GM12878 (cell line): ENCODE data around the gene AAGAB. TPM values are rescaled to one million over a fixed set of nuclear protein-coding genes. Genes with fewer than 3 reads are reported as not detected.

Experiments
- ATAC-seq: fragments of 200-7000 bp; cut with Tn5 transposase; 3 replicates; pipeline ENCODE4 v1.9.1; 2020; ENCODE audit warnings: mild to moderate bottlenecking, moderate library complexity
- BruUV-seq: library from RNA; stranded (reverse); fragments of 400-500 nt; replicated peaks from 2 replicates; lab custom pipeline; 2021; lab: Mats Ljungman, UMichigan
- CTCF ChIA-PET: fragments of 300-600 bp; sonication (Branson Sonifier 250); formaldehyde crosslinking; extraction: SDS; loops from one replicate; lab custom pipeline; 2021; ENCODE audit warnings: inconsistent platforms; lab: Yijun Ruan, JAX
- POLR2A ChIA-PET: fragments of 350-600 bp; formaldehyde crosslinking; extraction: SDS; loops from one replicate; lab custom pipeline; 2021; ENCODE audit warnings: inconsistent platforms; lab: Charles Lee
- RAD21 ChIA-PET: fragments of 300-600 bp; sonication (Branson Sonifier 250); formaldehyde crosslinking; loops from one replicate; lab custom pipeline; 2023; ENCODE audit warnings: antibody characterized with exemption; ENCODE audit not compliant: unreplicated experiment; lab: Charles Lee
- SMC1A ChIA-PET: fragments of 300-600 bp; sonication (Branson Sonifier 250); formaldehyde crosslinking; loops from one replicate; lab custom pipeline; 2023; ENCODE audit not compliant: unreplicated experiment, uncharacterized antibody; lab: Charles Lee
- DNase-seq: peaks from one replicate; pipeline ENCODE4 v3.0.0-alpha.2; 2011; ENCODE audit warnings: low read depth, low spot score
- FAIRE-seq: peaks from 3 replicates; lab custom pipeline; 2011; peaks lifted over from hg19 to GRCh38; lab: Jason Lieb, UNC
- H2AFZ ChIP-seq: 2 replicates; pipeline ENCODE4 v1.6.0; 2011; ENCODE audit warnings: low read depth, low read length, control low read depth; ENCODE audit not compliant: control insufficient read depth
- H3K27ac ChIP-seq: 2 replicates; pipeline ENCODE4 v1.5.1; 2011; ENCODE audit warnings: control low read depth; ENCODE audit not compliant: control insufficient read depth, insufficient read depth
- H3K27me3 ChIP-seq, 2 experiments: replicated peaks in 1 of 2; 2 replicates each; pipeline versions ENCODE4 v1.6.0 to v1.6.1; 2011; ENCODE audit warnings: low read length in 1 of 2; ENCODE audit not compliant: control insufficient read depth in 2 of 2, insufficient read depth in 2 of 2
- H3K36me3 ChIP-seq, 2 experiments: 2 replicates each; pipeline ENCODE4 v1.5.1; 2011; ENCODE audit warnings: low read length in 1 of 2; ENCODE audit not compliant: control insufficient read depth in 2 of 2, insufficient read depth in 2 of 2
- H3K4me1 ChIP-seq: 2 replicates; pipeline ENCODE4 v1.6.1; 2011; ENCODE audit warnings: mild to moderate bottlenecking, low read length, moderate library complexity, mixed read lengths; ENCODE audit not compliant: control insufficient read depth, insufficient read depth
- H3K4me2 ChIP-seq: 2 replicates; pipeline ENCODE4 v1.6.0; 2011; ENCODE audit warnings: control low read depth; ENCODE audit not compliant: control insufficient read depth, insufficient read depth
- H3K4me3 ChIP-seq: fragments of 200-600 bp; sonication (generic); 2 replicates; pipeline ENCODE4 v1.5.1; 2016
- H3K79me2 ChIP-seq: 2 replicates; pipeline ENCODE4 v1.6.0; 2011; ENCODE audit warnings: low read length; ENCODE audit not compliant: control insufficient read depth, insufficient read depth
- H3K9ac ChIP-seq: 2 replicates; pipeline ENCODE4 v1.8.0; 2011; ENCODE audit warnings: low read length, control low read depth, mixed read lengths; ENCODE audit not compliant: control insufficient read depth, insufficient read depth
- H3K9me3 ChIP-seq: replicated peaks from 3 replicates; pipeline ENCODE4 v1.5.1; 2011; ENCODE audit warnings: mild to moderate bottlenecking, low read length; ENCODE audit not compliant: control insufficient read depth, insufficient read depth
- H4K20me1 ChIP-seq: 2 replicates; pipeline ENCODE4 v1.6.0; 2011; ENCODE audit not compliant: control insufficient read depth, insufficient read depth
- ESRRA ChIP-seq: IDR thresholded peaks from 2 replicates; pipeline ENCODE4 v1.6.1; 2012; ENCODE audit warnings: mild to moderate bottlenecking, low read length, improper control_type of control experiment
- POLR2A ChIP-seq: IDR thresholded peaks from 2 replicates; pipeline ENCODE4 v1.6.1; 2011; ENCODE audit warnings: low read depth, mild to moderate bottlenecking, low read length
- WGBS: methylation state at CpG from one replicate; pipeline ENCODE4 v1.1.6; 2016; ENCODE audit warnings: low lambda C conversion rate; ENCODE audit not compliant: insufficient replicate concordance, insufficient coverage; ENCODE audit errors: missing lambda C conversion rate; 5-methylcytosine and 5-hydroxymethylcytosine counted together
- in situ Hi-C: fragments of 300-500 bp; cut with MboI; formaldehyde crosslinking; loops from 9 replicates; pipeline ENCODE4 v1.14.3; 2018; ENCODE audit warnings: mixed read lengths
- intact Hi-C: fragments of 100-400 bp; cut with micrococcal nuclease; formaldehyde crosslinking; loops from one replicate; pipeline ENCODE4 v1.14.2; 2022; ENCODE audit not compliant: unreplicated experiment
- polyA plus RNA-seq, 11 experiments: library from polyadenylated mRNA; depleted of rRNA in 4 of 11; unstranded in 6 of 11; stranded (reverse) in 5 of 11; fragments of >200 nt; fragmentation: Nextera tagmentation in 4 of 11; fragmentation: Illumina TruSeq in 1 of 11; extraction: Ambion mirVana in 4 of 11; extraction: Trizol in 1 of 11; gene quantifications; 1 replicate in 1 of 11; 2 replicates in 10 of 11; pipeline versions ENCODE4 v1.2.1 to v1.2.3, GENCODE V29; 2011 to 2016; ENCODE audit warnings: inconsistent platforms in 2 of 11, missing spikeins in 2 of 11, low read depth in 1 of 11
- total RNA-seq, 4 experiments: library from RNA; depleted of rRNA in 3 of 4; stranded (reverse); fragments of >200 nt in 3 of 4; fragmentation: Illumina TruSeq in 1 of 4; extraction: Trizol in 1 of 4; gene quantifications; 2 replicates each; pipeline versions ENCODE4 v1.2.1 to v1.2.3, GENCODE V29; 2013 to 2021
- TF ChIP-seq, protein P1 (sequence below): IDR thresholded peaks from 2 replicates; pipeline ENCODE4 v1.6.1; 2012; ENCODE audit warnings: low read length, inconsistent platforms

AAGAB gene
- total and polyA plus RNA-seq, 10 of the 15 experiments (the other 5 are each of a cell fraction or from before 2014, with no cell fraction given) = 11.4 to 62.3 (median 38.0) TPM

DNA sequence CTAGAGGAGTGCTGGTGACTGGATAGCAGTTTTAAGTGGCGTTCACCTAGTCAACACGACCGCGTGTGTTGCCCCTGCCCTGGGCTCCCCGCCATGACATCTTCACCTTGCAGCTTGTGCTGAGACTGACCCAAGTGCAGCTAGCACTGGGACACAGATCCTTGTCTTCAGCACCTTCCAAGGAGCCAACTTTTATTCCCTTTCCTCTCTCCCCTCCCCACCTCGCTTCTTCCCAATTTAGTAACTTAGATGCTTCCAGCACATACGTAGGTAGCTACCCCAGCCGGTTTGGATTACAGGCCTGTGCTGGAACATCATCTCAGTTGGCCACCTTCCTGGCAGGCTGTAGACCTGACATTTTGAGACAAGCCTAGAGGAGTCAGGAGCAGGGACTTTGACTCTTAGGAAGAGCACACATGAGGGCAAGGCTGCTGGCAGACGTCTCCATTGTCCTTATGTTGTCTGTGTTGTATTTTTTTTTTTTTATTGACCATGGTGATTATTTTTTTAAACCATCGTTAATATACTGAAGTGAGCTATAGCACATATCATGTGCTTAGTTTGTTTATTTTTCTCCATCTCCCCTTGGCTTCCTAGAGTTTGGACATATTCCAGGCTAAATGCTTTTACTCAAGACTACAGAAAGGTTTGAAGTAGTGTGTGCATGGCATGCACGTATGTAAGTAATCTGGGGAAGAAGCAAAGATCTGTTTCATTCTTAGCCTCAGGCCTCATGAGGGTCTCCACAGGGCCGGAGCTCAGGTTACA, 61.1 kb downstream of the AAGAB start:
- ChIA-PET SMC1A (no interaction called here), RAD21 (interaction anchor here (1.4 kb wide), 1 partner anchor 247 kb away, joined by 4 read pairs; no protein-coding TSS in a partner anchor), POLR2A (no interaction called here), CTCF (no interaction called here)
- no TSS peak for BruUV-seq
- H3K79me2 ChIP-seq = no peaks in the 10 kb centered on the region
- H3K4me2 ChIP-seq = no peak overlapping the region
- no peaks in the 10 kb centered on the region for H3K9me3 ChIP-seq
- no peak for FAIRE-seq
- intact Hi-C loops (no loop called here), in situ Hi-C loops (no loop called here)
- H3K4me3 ChIP-seq = no peak overlapping the region
- WGBS = 90% methylated on average over 12 of the region's 12 CpGs
- H4K20me1 ChIP-seq = no peaks in the 10 kb centered on the region
- ATAC-seq = no peak
- H3K27me3 ChIP-seq = no peaks in the 10 kb centered on the region
- no peak for DNase-seq
- H3K9ac ChIP-seq = no peak overlapping the region
- TF ChIP-seq POLR2A (peak; percentile 44; the same call in 1 of the 2 replicates), ESRRA (no peak)
- H3K36me3 ChIP-seq = peaks cover 13 to 18% of the 10 kb centered on the region in 2 experiments; a peak in 3 of 4 replicates
- no peak overlapping the region for H3K27ac ChIP-seq
- H3K4me1 ChIP-seq = peaks cover 6% of the 10 kb centered on the region
- H2AFZ ChIP-seq = no peak overlapping the region

DNA sequence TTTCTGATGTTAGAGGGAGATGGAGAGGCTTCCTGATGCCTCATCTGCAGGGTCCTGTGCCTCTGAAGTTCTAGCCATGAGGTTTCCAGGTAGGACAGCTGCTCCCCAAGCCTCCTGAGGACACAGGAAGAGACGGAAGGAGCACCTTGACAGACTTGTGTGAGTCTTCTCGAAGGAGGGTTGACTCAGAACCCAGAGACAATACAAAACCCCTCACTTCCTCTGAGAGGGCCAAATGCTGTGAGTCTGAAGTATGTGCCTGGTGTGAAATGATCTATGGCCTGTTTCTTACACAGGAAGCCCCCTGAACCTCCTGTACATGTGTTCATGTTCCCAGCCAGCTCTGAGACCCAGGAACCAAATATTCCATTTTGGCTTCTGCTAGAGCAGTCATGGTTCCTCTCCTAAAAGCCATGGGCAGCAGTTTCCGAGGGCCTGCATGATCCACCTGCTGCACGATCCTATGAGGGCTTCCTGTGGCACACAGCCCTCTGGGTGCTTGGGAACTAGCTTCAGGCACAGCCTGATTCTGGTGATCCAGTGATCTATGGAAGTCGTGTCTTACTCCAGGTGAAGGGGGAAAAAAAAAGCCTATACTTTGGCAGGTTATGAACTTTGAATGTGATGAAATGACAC, 62.2 kb downstream of the AAGAB start:
- RAD21 ChIA-PET = no interaction called here
- CTCF ChIA-PET = no interaction called here
- Histone ChIP-seq H3K9ac (no peak overlapping the region), H3K4me1 (no peaks in the 10 kb centered on the region), H3K27me3 (no peaks in the 10 kb centered on the region), H3K9me3 (no peaks in the 10 kb centered on the region), H3K4me2 (no peak overlapping the region), H3K4me3 (no peak overlapping the region), H2AFZ (no peak overlapping the region), H3K27ac (no peak overlapping the region), H3K79me2 (no peaks in the 10 kb centered on the region), H3K36me3 (peaks cover 17 to 23% of the 10 kb centered on the region in 2 experiments; a peak in 3 of 4 replicates), H4K20me1 (no peaks in the 10 kb centered on the region)
- intact Hi-C loops = no loop called here
- BruUV-seq = no TSS peak
- SMC1A ChIA-PET = no interaction called here
- TF ChIP-seq, protein P1, sequence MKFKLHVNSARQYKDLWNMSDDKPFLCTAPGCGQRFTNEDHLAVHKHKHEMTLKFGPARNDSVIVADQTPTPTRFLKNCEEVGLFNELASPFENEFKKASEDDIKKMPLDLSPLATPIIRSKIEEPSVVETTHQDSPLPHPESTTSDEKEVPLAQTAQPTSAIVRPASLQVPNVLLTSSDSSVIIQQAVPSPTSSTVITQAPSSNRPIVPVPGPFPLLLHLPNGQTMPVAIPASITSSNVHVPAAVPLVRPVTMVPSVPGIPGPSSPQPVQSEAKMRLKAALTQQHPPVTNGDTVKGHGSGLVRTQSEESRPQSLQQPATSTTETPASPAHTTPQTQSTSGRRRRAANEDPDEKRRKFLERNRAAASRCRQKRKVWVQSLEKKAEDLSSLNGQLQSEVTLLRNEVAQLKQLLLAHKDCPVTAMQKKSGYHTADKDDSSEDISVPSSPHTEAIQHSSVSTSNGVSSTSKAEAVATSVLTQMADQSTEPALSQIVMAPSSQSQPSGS = no peak
- peak; percentile 46; the same call in 1 of the 2 replicates for TF ChIP-seq POLR2A
- DNase-seq = no peak
- 80% methylated on average over 5 of the region's 5 CpGs for WGBS
- no peak for ATAC-seq
- POLR2A ChIA-PET = interaction anchor here (0.5 to 1.4 kb wide), 2 partner anchors 14 to 38 kb away, joined by 3 read pairs; no protein-coding TSS in a partner anchor
- FAIRE-seq = no peak
- in situ Hi-C loops = no loop called here
